HG02885 (cell line): ENCODE measurements around the gene CHID1.

Experiments used
- ATAC-seq: cut with Tn5 transposase; IDR thresholded peaks from one replicate; pipeline ENCODE4 v1.9.1; 2021; ENCODE audit warnings: mild to moderate bottlenecking; ENCODE audit not compliant: unreplicated experiment, poor library complexity

CHID1 gene

DNA sequence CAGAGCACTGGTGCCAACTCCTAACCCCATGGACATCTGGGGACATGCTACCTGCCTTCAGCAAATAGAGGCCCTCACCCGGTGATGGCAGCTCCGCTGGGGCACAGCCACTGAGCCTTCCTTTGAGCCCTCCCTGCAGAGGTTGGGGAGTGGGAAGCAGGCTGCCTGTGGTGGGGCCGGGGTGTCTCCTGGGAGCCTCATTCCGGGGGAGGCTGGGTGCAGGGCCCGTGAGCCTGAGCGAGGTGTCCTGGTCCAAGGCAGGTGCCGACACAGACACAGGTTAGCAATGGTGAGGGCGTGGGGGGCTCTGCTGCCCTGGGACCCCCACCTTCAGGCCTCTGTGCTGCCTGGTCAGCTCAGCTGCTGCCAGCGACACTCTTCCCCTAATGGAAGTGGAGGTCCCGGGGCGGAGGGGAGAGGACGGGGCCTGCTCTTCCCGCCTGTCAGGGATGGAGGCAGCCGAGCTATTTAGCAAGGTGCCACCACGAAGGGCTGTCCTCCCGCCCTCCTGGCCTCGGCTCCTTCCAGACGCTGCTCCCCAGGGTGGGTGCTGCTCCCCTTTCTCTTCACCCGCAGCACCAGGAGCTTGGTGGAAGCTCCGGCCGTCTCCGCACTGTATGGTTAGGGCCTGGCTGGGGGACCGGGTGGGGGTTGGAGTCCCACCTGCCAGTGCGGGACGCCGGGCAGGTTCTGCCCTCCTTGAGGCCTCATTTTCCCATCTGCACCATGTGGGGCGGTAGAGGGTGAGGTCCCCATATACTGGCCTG, 56.7 kb downstream of the CHID1 start:
- no peak for ATAC-seq

DNA sequence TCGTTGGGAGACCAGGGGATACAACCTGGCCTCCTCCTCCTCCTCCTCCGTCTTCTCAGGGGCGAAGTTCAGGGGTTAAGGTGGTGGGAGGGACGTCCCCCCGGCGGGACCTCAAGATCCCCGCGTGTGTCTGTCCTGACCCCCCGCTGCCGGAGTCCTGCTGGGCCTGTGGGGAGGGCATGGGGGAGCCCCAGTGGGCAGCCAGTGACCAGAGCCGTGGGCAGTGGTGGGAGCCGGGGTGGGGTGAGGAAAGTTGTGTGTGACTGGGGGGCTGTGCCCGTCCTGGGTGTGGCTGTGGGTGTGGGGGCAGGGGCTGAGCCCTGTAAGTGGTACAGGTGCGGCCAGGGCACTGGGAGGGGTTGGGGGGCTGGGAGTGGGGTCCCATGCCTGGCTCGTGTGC, 57.8 kb downstream of the CHID1 start:
- no peak for ATAC-seq

DNA sequence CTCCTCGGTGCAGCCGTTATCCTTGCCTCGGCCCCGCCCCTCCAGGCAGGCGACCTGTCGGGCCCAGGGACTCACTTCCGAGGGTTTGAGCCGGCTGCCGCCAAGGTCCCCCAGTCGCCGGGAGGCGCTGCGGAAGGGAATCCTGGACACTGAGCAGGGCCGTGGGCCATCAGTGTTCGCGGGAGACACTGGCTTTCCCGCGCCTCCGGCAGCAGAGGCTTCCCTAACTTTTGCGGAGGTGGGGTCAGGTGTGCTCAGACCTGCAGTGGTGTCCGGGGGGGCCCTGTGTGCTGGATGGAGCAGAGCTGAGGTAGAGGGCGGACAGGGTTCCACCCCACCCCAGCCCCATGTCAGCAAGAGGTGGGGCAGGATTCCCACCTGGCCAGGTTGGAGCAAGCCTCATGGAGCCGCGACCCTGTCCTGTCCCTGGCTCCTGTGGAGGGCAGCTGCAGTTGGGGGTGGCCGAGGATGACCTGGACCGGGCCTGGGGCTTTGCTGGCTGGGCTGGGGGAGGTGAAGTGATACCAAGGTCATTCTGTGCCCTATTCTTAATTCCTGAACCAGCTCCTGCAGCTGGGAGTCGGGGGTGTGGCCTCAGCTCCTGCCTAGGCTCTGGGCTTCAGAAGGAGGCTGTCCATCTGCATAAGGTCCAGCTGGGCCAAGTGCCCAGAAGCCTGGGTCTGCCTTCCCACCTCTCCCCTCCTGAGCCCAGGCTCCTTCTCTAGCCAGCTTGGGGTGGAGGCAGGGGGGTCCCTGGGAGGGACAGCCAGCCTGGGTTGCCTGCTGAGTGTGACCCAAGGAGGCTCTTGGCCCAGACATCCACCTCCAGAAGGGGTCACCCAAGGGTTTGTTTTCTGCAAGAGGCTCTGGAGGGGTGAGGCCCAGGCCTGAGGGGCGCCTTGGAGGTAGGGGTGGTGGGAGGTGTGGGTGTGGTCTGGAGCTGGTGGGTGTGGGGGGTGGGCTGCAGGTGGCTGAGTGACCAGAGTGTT, 59.5 kb downstream of the CHID1 start:
- ATAC-seq, result no peak

DNA sequence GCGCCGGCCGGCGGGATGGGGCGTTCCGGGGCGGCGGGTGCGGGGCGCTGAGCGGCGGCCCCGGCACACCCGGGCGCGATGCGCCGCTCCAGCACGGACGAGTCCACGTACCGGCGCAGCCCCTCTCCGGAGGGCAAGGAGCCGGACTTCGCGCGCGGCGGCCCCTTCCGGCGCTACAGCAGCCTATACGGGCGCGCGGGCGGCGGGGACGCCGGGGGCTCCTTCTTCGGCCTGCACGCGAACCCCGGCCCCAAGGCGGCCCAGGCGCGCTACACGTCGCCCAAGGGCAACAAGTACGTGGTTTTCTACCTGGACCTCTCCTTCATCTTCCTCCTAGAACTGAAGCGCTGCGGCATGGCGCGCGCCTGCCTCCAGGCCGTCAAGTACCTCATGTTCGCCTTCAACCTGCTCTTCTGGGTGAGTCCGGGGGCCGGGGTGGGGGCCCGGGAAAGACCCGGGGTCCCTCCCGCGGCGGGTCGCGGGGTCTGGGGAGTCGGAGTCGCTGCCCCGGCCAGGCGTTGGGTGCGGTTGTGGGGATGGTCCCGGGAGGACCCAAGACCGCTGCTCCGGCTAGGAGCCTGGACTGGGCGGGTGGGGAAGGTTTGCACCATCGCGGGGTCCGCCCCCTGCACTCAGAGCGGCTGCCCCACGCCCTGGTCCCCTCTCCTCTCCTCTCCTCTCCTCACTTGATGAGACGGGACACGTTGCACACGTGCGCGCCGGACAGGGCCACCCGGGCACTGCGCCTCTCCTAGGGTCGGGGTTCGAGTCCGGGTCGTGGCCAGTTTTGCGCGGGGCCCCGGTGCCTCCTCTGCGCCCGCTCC, 60.4 kb downstream of the CHID1 start:
- no peak for ATAC-seq

DNA sequence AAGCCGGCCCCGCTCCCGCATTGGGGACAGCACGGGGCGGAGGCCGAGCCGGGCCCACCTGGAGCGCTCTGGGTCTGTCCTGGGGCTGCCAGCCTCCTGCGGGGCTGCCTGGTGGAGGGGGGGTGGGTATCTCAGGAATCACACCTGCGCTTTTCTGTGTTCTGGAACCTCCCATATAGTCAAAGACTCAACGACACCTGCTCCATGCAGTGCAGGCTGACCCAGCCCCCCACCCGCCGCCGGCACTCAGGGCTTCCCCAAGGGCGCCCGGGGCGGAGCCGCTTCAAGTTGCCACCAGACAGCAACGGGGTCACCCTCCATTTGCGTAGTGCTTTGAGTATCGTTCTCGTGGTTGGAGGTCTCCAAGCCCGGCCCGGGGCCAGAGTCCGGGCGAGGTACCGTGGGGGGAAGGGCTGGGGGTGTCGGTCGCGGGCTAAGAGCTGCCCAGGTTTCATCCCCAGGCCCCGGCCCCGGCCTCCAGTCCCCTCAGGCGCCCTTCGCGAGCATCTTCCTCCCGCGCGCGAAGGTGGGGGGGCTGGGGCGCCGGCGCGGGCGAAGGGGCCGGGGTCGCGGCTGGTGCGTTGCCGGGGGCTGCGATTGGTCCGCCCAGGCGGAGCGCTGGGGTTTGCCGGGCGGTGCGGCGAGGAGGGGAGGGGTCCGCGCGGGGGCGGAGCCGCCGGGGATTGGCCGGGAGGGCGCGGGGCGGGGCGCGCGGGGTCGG, 61.3 kb downstream of the CHID1 start:
- no peak for ATAC-seq

DNA sequence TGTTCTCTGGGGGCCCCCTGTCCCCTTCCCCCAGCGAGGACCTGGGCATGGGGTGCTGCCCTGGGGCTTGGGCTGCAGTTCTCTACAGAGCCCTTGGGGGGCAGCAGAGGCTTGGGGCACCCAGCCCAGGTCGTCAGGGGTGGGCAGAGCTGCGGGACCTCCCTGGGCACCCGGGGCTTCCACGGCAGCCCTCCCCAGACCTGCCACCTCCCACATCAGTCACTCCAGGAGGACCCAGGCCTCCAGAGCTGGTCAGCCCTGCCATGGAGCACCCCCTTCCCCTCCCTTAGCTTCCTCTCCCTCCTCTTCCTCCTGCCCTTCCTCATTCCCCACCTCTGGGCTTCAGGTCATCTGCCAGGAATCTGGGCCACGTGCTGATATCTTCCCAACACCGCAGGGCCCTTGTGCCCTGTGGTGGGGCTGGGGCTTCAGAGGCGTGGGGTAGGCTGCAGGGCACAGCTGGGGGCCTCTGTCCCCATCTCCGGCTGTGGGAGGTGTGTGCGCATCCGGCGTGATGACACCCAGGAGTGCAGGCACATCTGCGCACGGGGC, 62.2 kb downstream of the CHID1 start:
- ATAC-seq, result no peak

DNA sequence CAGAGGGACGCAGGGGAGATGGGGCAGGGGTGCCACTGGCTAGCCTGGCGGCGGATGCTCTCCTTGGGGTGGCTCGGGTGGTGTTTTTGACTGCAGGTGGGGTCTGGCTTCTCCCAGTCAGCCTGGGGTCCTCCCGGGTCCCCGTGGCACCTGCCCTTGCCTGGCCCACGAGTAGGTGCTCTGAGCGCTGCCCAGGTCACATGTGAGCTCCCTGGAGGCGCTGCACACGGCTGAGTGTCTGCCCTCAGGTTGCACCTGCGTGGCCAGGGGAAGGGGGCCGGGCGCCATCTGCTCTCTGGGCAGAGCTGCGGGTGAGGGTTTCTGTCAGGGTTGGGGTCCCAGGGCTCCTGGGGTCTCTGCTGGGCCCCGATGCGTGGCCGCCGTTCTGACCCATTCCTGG, 62.7 kb downstream of the CHID1 start:
- ATAC-seq, result no peak

DNA sequence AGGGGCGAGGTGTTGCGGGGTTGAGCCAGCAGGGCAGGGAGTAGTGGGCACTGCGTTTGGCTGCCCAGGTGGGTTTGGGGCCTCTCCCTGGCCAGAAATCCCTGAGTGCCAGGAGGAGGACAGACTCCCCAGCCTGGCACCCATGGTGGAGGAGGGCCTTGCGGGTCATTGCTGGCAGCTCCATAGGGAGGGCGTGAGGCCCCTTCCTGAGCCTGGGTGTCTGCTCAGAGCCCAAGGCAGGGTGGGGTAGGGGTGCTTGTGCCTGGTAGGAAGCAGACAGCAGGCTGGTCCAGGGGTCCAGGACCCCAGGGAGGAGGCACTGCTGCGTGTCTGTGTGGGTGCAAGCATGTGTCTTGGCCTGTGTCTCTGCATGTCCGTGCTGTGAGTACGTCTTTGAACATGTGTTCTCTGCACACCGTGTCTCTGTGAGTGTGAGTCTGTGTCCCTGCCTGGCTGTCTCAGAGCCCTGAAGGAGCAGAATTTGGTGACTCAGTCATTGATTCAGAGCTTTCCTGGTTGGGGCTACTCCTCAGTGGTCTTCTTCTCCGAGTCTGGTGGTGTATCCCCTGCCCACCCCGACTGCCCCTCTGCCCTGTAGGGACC, 64.0 kb downstream of the CHID1 start:
- ATAC-seq, result no peak

DNA sequence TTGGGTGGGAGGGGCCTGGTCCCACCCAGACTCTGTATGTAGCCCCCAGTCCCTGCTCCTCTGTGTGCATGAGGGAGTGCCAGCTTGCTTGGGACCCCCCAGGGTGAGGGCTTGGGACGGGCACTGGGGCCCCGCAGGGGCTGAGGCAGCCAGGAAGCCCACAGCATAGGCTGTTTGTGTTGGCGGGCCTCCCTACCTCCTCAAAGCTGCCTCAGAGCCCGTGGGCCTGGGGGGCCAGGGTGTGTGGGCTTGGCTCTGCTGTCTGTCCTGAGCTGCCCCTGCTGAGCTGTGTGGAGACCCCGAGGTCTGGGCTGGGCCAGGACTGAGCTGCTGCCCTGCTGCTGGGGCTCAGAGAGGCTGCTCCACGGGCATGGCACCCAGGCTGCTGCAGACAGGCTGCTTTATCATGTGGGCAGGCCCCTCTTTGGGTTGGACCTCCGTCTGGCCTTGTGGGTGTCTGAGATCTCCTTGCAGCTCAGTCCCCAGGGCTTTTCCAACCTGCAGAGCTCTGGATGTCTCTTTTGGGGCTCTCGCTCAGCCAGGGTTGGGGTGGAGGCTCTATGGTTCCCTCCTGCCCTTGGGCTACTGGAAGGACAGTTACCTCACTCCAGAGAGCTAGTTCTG, 64.6 kb downstream of the CHID1 start:
- no peak for ATAC-seq

DNA sequence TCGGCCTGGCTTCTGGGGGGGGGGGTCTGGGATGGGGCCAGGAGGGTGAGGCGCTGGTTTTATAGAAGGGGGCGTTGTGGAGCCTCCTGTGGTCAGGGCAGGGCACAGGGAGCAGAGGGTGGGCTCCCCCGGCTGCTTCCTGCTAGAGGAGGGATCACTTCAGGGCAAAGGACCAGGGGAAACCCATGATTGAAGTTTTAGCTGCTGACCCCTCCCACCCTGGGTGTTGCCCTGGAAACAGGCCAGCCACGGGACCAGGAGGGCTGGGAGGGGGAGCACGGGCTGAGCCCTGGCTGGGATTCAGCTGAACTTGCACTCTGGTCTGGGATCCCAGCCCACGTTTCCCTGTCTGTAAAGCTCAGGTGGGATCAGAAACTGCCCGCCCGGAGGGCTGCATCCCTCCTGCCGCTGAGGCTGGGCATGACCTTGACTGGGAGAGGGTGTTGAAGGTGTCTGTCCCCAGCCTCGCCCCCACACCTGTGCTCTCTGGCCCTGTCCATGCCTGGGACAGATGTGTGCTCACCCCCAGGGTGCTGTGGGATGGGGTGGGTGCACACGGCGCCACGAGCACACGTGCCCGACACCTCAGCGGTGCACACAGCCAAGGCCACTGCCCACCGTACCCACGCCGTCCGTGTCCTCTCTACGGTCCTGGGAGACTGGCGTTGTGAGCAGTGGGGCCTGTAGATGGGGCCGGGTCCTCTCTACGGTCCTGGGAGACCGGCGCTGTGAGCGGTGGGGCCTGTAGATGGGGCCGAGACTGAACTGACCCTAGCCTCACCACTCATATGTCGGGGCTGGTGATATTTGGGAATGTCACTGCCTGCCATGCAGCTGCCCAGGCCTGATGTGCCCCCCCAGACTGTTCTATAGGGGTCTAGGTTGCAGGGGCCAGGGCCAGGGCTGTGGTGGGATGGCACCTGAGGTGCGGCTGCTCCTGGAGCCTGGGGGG, 65.6 kb downstream of the CHID1 start:
- no peak for ATAC-seq

DNA sequence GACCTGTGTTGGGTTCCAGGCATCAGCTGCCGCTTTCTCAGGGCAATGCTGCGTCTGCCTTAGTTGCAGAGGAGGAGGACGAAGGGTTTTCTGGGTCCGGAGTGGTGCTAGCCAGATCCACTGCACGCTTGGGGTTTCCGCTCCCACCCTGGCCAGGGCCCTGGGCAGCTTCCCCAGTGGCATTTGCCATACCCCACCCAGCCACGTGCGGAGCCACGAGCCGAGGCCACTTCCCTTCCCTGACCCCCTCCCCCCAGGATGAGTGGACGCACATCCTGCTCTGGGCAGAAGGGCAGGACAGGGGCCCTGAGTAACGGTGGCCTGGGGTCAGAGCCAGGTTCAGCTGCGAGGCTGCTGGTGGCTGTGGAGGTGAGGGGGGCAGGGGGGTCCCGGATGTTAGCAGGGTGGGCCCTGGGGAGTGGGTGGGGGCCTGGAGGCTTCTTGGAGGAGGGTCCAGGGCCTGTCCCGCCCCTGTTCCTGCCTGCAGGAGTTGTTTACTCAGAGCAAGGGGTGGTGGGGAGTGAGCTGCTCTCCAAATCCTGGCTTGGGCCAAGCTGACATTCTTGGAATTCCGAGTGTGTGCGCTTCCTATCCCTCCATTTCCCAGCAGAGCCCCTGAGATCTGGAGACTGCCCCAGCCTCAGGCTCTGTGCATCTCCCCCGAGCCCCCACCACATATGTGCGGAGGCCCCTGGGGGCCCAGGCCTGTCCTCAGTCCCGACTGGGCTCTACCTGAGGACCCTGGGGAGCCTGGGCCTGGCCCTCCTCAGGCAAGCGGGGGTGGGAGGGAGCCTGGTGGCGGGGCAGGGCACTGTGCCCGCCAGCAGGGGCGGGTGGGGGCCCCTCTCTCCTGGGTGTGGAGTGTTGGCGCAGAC, 66.6 kb downstream of the CHID1 start:
- ATAC-seq, result no peak

DNA sequence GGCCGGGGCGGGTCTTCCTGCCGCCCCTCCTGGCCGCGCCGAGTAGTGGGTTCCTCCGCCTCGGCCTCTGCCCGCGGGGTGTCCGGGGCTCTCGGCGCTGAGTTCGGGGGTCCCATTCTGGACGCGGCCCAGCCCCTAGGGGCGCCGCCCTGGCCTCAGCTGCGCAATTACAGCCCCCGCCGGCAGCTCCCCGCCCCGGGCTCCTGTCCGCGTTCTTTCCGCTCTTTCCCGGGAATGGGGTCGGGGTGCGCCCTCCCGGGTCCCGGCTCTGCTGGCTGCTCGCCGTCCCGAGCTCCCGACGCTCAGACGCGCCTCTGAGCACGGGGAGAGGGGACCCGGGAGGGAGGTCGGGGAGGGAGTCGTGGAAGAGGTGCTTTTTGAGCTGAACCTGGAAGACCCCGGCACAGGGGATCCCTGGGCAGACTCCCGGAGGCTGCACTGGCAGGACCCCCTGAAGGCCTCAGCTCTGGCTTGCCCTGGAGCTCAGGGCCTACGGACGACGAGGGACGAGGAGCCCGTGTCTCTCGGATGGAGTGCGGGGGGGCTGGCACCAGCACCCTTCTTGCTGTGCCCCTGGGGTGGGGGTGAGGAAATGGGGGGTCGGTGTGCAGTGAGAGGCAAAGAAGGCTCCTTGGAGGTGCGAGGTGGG, 67.4 kb downstream of the CHID1 start:
- peak; percentile 10 for ATAC-seq

DNA sequence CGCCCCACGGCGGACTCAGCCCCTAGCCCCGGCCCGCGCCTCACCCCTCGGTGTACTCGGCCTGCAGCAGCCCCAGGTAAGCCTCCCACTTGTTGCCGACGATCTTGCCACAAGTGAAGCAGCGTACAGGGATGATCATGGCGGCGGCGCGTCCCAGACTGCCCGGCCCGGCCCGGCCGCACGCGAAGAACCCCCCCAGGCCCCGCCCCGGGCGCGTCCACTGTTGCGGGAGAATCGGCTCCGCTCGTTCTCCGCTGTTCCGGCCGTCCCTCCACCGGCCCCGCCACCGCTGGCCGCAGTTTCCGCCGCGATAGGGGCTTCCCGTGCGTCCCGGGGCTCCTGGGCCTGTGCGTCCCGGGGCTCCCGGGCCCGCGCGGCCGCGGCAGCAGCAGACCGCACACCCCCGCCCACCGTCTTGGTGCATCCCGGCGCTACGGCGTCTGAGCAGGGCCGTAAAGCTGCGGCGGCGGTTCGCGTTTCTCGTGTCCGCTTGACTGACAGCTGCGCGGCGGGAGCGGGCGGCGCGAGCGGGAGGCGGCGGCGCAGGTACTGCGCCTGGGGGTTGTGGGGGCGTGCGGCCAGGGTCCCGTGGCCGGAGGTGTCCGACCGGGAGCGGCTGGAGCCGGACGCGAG, 68.1 kb downstream of the CHID1 start, which contains the start of the genes POLR2L and TSPAN4:
TSS of gene POLR2L (minus strand) at position 160 of the 633 bp plus-strand sequence. CDS start at position 139, 21 bp downstream.
TSS of gene TSPAN4 (plus strand) at position 483 of the 633 bp plus-strand sequence. CDS start 7,453 bp downstream, outside the sequence.
- ATAC-seq, result peak; percentile 74

DNA sequence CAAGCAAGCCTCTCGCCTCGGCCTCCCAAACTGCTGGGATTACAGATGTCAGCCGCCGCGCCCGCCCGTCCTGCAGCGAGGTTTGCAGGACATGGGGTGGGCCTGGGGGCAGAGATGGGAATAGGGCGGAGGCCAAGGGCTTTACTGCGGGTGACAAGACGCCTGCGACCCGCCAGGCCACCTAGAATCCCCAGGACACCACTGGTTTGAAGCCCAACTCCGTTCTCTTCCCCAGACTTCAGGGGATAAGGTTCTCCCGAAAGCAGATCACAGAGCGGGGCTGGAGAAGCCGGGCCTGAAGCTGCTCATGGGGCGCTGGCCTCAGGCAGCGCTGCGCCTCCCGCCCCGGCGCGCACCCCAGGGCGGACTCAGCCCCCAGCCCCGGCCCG, 68.6 kb downstream of the CHID1 start:
- ATAC-seq, result no peak

DNA sequence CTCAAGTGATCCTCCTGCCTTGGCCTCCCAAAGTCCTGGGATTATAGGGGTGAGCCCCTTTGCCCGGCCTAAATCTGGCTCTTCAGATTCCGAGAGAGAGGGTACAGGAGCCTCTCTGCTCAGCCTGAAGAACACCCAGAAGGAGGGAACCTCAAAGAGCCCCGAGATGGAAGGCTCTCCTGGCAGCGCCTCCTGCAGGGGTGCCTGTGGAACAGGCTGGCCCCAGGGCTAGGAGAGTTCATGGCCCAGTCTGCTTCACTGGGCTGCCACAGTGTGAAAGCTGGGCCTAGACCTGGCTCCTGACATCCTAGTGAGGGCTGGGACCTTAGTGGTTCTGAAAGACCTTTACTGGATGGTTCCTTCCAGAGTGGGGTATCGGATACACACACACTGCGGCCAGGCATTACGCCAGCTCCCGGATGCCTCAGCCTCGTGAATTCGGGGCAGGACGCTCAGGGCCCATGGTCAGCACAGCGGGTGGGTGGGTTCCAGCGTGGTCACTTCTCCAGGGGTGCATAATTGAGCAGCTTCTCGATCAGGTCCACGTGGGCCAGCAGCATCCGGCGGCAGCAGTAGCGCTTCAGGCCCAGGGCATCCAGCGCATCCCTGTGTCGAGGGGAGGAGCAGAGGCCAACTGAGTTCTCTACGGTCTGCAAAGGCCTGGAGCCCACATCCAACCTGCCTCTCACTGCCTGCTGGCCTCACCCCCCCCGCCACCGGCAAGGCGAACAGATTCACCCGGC, 70.6 kb downstream of the CHID1 start:
- ATAC-seq, result no peak
